ENCODE data around the gene MAB21L4.

The MAB21L4 gene

GRCh38 chr2:240869956-240870875, 25.7 kb downstream of the MAB21L4 start:
- no peak overlapping the region for H3K4me3 ChIP-seq (ENCODE audit: low read depth, low read length)
- no peak for DNase-seq (ENCODE audit: low read depth)

- no peak for DNase-seq (ENCODE audit: low read depth)
- H3K4me3 ChIP-seq (ENCODE audit: low read depth, low read length) = no peak overlapping the region
These were observed 26.6 kb downstream of the MAB21L4 start for GRCh38 chr2:240869109-240869955.

- peak; percentile 21 for DNase-seq (ENCODE audit: low read depth)
- no peak within 1 kb of the TSS for H3K4me3 ChIP-seq (ENCODE audit: low read depth, low read length)
These were observed 27.5 kb downstream of the MAB21L4 start, which contains the start of gene AGXT for GRCh38 chr2:240868286-240869108. Gene AGXT, plus strand, starts transcription at chr2:240868824. Its CDS starts 42 bp downstream, at chr2:240868866.

DNA sequence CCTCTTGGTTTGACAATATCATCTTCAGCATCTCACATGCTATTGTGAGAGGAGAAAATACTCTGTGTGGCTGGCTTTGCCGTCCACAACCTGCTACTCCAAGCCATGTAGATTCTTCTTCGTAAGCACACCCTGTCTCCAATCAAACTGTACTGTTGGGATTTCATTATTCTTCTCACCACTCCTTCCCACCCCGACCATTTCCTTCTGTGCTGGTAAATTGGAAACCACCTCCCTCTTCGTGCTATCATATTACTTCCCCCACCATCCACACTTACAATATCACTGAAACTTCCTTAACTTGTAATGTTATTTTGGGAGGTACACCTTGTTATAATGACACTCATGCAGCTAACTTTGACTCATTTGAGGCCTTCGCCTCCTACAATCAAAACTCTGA, 30.6 kb downstream of the MAB21L4 start:
- H3K4me3 ChIP-seq (ENCODE audit: low read depth, low read length) = no peak overlapping the region
- DNase-seq (ENCODE audit: low read depth) = no peak

DNA sequence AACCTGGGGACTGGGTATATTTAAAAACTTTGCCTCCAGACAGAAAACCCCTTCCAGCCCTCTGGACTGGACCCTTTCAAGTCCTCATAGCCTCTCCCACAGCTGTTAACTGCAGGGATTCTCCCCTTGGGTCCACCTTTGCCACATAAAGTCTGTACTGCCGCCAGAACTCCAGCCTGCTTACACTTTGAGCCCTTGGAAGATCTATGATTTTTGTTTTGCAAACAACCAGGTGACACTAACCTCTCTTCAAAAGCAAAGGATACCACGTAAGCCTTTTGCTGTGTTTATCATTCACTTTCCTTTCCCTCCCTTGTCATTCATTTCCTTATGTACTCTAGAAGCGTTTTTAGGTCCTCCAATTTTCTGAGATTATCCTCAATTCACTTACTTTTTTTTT, 31.5 kb downstream of the MAB21L4 start:
- H3K4me3 ChIP-seq (ENCODE audit: low read depth, low read length) = no peak overlapping the region
- no peak for DNase-seq (ENCODE audit: low read depth)

DNA sequence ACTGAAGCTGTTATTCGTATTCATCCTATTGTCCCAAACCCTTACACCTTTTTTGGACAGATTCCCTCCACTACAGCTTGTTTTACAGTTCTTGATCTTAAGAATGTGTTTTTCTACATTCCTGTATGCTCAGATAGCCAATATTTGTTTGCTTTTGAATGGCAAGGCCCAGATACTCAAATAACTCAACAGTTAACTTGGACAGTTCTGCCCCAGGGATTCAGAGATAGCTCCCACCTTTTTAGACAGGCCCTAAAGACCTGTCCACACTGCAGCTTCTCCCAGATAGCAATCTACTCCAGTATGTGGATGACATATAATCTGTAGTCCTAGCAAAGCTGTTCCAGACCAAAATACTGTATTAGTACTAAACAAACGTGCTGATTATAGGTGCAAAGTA, 34.4 kb downstream of the MAB21L4 start:
- DNase-seq (ENCODE audit: low read depth) = no peak
- H3K4me3 ChIP-seq (ENCODE audit: low read depth, low read length) = no peak overlapping the region

GRCh38 chr2:240858871-240859270, 37.1 kb downstream of the MAB21L4 start:
- H3K4me3 ChIP-seq (ENCODE audit: low read depth, low read length) = no peak overlapping the region
- DNase-seq (ENCODE audit: low read depth) = no peak

- DNase-seq (ENCODE audit: low read depth) = no peak
These were observed 37.6 kb downstream of the MAB21L4 start for GRCh38 chr2:240858321-240858720.

GRCh38 chr2:240857039-240858008, 38.6 kb downstream of the MAB21L4 start:
- no peak for DNase-seq (ENCODE audit: low read depth)
- no peak overlapping the region for H3K4me3 ChIP-seq (ENCODE audit: low read depth, low read length)

More at GRCh38 chr2:240858321-240858720, 37.6 kb downstream of the MAB21L4 start:
- H3K4me3 ChIP-seq (ENCODE audit: low read depth, low read length) = no peak overlapping the region

DNA sequence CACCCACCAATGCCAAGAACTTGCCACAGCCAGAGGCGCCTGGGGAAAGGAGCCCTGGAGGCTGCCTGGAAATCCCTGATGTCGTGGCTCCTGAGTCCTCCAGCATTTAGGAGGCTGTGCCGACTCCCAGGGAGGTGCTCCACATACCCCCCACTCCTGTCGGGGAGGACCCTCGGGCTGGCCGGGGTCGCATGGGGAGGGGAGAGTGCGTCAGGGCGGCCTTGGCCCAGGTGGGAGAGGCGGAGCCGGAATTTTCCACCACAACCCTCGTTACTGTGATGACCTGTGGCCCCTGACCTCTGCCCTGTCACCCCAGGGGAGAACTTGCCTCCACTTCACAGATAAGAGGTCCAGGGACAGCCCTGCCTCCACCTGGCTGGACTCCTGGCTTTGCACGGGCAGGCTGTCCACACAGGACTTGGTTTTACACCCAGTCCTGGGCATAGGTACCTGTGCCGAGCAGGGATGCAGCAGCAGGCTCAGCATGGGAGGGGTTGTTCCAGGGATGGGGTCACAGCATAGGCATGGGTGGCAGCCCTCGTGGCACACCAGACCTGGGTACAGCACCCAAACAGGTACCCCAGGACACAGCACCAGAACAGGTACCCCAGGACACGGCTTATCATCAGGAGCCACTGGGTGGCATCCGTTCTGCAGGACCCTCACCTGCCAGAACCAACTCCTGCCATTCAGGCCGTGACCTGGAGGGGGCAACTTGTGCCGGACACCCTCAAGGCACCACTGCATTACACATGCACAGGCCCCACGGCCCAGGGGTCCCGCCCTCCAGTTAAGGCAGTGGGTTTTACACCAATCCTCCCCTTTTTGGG, 39.6 kb downstream of the MAB21L4 start:
- DNase-seq (ENCODE audit: low read depth) = no peak
- H3K4me3 ChIP-seq (ENCODE audit: low read depth, low read length) = no peak overlapping the region

- no peak overlapping the region for H3K4me3 ChIP-seq (ENCODE audit: low read depth, low read length)
- no peak for DNase-seq (ENCODE audit: low read depth)
These were observed 40.3 kb downstream of the MAB21L4 start for GRCh38 chr2:240855670-240856069.

DNA sequence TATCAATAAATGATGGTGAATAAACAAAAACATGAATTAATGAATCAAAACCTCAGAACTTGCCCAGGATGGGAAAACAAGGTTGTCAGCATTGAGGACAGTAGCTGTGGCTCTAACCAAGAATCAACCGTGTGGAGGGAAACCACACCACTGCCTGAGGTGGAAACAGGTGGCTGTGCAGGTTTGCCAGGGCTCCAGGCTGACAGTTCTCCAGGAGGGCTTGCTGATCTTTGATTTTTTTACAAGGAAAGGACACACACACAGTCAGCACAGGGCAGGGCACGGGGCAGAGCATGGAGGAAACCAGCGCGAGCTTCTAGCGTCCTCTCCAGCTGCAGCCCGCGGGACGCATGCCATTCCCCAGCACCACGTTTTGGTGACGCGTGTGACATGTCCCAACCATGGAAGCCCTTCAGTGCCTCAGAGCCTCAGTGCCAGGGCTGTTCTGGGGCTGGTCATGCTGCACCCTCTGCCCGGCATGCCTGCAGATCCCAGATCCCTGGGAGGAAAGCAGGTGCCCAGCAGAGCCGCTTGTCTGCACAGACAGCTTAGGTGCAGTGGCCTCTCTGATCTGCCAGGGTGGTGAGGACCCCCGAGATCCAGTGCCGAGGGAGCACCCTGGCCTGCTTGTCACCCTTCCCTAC, 43.2 kb downstream of the MAB21L4 start:
- H3K4me3 ChIP-seq (ENCODE audit: low read depth, low read length) = no peak overlapping the region
- DNase-seq (ENCODE audit: low read depth) = no peak

GRCh38 chr2:240851078-240851991, 44.6 kb downstream of the MAB21L4 start:
- no peak overlapping the region for H3K4me3 ChIP-seq (ENCODE audit: low read depth, low read length)
- peak; percentile 25 for DNase-seq (ENCODE audit: low read depth)

- no peak for DNase-seq (ENCODE audit: low read depth)
- no peak overlapping the region for H3K4me3 ChIP-seq (ENCODE audit: low read depth, low read length)
These were observed 45.2 kb downstream of the MAB21L4 start for GRCh38 chr2:240850756-240851077.

DNA sequence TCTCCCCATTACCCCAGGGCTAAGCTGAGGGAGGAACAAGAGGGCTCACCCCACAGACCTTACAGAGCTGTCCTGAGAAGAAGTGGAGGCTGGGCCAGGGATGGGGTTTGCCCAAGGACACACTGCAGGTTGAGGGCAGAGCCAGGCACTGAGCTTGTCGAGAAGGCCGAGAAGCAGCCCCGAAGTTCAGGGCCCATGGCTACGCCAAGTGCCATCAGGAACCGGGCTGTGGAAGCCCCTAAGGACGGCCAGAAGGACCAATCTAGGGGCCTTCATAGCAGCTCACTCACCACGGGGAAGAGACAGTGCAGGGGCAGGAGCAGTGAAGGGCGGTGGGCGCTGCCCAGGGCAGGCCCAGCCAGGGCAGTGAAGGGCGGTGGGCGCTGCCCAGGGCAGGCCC, 45.9 kb downstream of the MAB21L4 start:
- no peak overlapping the region for H3K4me3 ChIP-seq (ENCODE audit: low read depth, low read length)
- DNase-seq (ENCODE audit: low read depth) = no peak

Measured in skeletal muscle cell (primary cell).